GM19463 (cell line): ENCODE results near the gene ERCC6.
A peak's percentile ranks its signal among the peaks of the same experiment; 100 is the strongest.

ENCODE experiments used
- ATAC-seq: cut with Tn5 transposase; IDR thresholded peaks from one replicate; pipeline ENCODE4 v1.9.1; 2021; ENCODE audit warnings: mild to moderate bottlenecking, moderate library complexity; ENCODE audit not compliant: unreplicated experiment

Gene ERCC6

DNA sequence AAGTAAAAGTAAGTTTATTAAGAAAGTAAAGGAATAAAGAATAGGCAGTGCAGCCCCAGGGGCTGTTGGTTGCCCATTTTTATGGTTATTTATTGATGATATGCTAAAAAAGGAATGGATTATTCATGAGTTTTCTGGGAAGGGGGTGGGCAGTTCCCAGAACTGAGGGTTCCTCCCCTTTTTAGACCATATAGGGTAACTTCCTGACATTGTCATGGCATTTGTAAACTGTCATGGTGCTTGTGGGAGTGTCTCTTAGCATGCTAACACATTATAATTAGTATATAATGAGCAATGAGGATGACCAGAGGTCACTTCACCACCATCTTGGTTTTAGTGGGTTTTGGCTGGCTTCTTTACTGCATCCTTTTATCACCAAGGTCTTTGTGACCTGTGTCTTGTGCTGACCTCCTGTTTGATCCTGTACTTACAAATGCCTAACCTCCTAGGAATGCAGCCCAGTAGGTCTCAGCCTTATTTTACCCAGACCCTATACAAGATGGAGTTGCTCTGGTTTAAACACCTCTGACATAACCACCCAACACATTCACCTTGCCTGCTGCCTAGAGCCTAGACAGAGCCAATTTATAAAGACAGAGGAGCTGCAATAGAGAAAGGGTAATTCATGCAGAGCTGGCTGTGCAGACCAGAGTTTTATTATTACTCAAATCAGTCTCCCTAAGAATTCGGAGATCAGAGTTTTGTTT is 10.9 kb upstream of the ERCC6 start:
- no peak for ATAC-seq

DNA sequence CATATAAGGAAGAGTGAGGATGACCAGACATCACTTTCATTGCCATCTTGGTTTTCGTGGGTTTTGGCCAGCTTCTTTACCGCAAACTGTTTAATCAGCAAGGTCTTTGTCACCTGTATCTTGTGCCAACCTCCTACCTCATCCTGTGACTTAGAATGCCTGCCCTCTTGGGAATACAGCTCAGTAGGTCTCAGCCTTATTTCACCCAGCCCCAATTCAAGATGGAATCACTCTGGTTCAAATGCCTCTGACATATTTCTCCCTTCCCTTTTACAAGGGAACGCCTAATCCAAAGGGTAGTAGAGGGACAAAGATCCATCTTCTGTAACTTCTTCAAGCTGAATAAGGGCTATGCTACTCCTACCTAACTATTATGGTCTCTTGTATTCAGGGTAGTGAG is 4.7 kb upstream of the ERCC6 start:
- no peak for ATAC-seq

DNA sequence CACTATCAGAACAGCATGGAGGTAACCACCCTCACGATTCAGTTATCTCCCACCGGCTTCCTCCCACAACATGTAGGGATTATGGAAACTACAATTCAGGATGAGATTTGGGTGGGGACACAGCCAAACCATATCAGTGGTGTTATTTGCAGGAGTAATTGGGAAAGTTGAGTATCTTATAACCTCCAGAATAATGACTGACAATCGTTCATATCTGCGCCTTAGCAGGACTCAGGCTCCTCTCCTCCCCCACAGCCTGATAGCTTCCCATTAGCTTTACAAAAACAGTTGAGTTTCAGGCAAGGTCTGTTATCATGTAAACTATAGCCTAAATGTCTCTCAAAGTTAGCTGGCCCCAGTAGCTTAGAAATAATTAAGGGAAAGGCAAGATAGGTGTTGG is 3.4 kb upstream of the ERCC6 start:
- ATAC-seq, result no peak

DNA sequence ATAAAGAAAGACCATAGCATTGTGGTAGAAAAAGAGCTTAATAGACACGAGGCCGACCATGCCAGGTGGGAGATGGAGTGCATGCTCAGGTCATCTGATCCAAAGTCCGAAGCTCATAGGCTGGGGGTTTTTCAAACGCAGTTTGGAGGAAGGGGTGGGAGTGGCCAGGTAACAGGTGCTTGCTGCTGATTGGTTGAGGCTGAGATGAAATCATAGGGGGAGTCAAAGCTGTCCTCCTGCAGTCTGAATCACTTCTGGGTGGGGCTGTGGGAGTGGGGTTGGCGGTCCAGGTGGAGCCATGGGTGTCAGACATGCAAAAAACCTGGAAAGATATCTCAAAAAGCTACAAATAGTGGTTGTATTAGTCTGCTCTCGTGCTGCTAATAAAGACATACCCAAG is 2.8 kb upstream of the ERCC6 start:
- no peak for ATAC-seq

DNA sequence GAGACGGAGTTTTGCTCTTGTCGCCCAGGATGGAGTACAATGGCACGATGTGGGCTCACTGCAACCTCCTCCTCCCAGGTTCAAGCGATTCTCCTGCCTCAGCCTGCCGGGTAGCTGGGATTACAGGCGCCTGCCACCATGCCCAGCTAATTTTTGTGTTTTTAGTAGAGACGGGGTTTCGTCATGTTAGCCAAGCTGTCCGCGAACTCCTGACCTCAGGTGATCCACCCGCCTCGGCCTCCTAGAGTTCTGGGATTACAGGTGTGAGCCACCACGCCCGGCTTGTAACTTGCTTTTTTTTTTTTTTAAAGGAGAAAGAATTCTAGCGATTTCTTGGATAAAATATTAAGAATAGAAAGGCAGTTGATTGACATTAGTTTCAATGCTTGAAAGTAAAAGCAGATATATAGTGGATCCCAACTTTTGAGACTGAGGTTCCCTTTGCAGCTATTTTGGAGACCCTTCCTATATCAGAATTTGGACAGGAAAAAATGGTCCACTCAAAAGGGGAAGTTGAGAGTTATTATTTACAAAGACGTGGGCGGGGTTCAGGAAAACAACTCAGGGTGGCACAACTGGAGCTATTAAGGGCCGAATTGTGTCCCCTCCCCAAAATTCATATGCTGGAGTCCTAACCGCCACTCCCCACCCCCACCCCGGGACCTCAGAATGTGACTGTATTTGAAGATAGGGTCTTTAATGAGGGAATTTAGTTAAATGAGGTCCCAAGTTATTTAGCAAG is 1.3 kb upstream of the ERCC6 start:
- no peak for ATAC-seq

DNA sequence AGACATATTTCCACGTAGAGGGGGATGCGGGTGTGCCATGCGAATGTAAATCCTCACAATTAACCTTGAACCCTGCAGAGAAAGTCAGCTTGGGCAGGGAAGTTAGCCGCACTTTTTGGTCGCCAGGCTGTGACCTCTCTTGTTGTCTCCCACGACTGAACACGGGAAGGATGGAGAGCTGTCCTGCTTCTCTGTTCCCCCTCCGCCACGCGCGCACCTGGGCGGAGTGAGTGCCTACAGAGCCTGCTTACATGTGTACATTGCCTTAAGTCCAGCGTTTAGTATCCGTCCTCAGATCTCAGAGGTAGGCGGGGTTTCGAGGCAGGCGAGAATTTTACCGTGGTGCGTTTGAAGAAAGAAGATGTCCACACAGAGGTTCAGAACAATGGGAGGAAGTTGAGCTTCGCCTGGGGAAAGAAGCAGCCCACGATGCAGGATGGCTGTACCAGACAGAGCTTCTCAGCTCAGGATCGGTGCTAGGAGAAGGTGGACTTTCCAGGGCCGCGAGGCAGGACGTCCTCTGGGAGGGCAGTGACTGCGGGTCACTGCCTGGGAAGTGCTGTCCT is 482 bp upstream of the ERCC6 start:
- ATAC-seq, result peak; percentile 6

DNA sequence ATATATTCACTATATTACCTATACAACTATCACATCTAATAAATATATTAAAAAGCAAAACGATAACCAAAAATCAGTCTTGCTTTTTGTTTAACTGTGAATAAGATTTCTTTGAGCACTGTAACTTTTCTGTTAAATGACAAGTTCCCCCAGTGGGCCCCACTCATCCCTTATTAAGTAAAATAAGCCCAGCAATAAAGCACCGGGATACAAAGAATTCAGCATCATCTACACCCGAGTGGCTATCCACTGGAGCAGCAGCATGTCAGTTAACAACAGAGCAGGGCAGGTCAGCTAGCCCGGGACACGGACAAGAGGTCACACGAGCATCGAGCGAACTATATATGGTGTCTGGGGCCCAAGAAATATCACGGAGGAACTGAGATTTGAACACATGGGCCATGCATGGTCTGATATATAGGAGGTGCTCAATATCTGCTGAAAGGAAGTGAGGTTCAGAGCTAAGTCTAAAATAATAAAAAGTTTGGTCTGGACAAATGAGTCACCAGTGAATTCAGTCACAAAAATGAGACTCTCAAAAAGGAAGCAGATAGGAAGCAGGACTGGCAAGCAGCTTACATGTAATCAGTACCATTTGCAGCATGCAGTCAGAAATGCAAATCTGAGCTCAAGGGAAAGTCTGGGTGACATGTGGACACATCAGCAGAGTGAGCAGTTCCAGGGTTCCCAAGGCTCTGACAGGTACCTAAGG is 4.1 kb downstream of the ERCC6 start:
- peak; percentile 38 for ATAC-seq

DNA sequence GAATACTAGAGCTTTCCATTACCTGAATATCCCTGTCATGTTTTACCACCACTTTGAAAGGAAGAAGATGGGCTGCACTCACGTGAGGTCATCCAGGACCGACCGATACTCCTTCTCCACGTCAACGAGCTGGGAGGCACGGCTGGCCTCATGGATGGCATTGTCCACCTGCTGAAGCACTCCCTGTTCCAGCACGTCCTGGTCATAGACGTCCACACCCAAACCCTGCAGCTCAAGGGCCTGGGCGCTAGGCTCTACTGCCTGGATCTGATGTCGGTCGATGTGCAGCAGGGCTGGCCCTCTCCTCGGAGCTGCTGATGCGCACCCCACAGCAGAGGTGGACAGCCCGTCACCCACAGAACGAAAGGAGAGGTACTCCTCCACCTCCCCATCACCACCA is 6.5 kb downstream of the ERCC6 start:
- no peak for ATAC-seq

DNA sequence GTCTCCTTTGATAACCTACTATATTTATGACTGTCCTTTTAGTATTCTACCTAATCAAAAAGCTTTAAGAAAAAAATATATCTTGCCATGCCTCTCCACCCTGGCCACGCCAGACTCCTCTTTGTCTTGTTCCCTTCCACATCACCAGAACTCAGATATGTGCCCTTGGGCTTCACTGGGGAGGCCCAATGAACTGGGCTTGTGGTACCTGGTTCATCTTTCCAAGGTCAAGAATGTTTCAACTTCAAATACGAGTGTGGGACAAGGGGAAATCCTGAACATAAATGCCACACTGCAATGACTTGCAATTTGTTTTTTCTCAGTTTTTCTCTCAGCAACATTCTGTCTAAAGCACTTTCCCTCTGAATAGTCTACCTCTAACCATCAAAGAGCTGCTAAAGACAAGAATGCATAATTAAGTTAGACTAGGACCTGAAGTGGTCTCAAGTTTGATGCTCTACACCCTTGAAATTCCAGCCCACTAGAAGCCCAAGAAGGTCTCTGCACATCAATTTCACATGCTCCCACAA is 9.9 kb downstream of the ERCC6 start:
- ATAC-seq, result no peak

DNA sequence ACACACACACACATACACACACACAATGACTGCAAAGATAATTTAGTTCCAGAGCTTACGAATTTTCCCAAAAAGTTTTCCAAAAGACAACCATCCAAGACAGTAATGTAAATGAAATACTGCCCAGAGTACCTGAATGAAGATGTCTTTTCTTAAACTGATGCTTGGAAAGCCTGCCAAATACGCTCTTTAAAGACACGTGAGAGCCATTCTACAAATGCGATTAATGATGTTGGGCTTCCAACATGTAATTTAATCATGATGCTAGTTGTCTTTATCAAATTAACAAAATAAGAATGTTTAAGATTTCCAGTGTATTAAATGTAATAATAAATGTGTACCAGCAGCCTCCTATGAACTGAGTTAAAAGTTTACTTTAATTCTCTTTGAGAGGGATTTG is 11.1 kb downstream of the ERCC6 start:
- no peak for ATAC-seq

DNA sequence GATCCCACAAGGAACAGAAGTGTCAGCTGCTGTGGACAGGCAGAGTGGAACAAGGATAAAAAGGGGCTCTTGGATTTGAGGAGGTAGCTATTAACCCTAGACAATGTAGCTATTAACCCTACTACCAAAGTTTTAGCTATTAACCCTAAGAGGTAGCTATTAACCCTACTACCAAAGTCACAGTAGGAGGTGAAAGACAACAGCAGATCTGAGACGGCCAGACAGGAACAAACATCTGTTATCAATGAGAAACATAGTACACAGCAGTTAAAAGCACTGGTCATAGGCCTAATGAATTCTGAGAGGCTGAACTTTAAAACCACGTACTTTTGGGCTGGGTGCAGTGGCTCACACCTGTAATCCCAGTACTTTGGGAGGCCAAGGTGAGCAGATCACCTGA is 11.9 kb downstream of the ERCC6 start:
- ATAC-seq, result no peak

DNA sequence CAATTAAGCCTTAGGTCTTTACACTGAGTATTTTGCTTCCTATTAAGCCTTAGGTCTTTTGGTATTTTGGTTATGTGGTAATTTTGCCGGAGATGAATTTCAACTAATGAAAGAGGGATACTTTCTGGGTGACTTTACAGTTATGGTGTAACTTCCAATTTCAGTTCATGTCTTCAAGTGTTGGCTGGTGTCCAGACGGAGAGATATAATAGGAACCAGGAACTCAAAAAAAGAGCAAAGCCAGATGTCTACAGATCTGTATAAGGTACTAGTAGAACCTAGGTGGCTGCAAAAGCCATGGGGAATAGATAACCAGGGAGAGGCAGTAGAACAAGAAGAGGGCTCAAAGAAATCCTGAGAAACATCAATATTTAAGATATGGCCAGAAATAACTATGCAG is 12.3 kb downstream of the ERCC6 start:
- ATAC-seq, result no peak

DNA sequence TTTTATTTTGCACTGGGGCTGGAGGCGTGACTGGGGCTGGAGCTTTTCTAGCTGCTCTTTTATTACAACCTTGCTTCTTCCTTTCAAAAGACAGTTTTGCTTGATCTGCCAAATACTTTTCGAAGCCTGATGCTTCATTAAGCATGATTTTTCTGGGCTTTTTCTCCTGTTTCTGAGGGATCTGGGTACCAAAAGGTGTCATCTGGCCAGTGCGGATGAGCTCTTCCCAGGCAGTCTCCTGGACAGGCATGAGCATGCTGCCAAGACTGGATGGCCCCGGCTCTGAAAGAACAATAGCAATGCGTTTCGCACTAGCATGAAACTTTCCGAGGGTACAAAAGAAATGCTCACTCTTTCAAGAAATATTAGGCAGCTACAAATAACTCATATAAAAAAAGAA is 14.4 kb downstream of the ERCC6 start:
- ATAC-seq, result no peak

DNA sequence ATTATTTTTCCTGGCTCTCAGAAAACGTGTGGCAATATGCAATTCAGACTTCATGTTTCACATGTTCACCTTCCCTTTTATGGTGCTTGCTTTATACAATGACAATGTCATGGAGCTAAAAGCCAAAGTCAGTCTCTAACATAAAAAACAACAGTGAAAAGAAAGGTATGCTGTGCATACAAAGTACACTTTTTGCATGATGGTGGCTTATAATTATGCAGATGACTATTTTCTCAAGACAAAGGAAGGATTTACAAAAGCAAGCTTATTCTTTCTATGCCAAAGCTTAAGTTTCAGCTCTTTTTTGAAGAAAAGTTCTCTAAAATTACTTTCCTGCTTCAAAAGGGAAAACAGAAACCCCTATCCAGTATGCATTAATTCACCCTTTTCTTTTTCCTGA is 15.6 kb downstream of the ERCC6 start:
- ATAC-seq, result no peak

DNA sequence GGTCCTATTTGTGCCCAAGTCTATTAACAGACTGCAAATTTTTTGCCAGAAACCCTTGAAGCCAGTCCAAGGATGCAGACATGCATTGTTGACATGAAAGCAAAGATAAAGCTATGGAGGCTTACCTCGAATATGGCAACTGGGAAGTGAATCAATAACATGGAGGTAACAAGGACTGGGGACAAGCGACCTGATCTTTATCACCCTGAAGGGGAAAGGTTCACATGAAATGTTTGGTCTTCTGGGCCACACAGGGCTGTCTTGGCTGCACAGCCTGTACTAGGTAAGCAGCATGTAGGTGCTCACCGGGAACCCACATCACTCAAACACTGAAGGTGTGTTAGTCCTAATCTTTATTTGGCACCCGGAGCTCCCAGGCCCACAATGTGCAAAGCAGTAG is 17.9 kb downstream of the ERCC6 start:
- no peak for ATAC-seq

DNA sequence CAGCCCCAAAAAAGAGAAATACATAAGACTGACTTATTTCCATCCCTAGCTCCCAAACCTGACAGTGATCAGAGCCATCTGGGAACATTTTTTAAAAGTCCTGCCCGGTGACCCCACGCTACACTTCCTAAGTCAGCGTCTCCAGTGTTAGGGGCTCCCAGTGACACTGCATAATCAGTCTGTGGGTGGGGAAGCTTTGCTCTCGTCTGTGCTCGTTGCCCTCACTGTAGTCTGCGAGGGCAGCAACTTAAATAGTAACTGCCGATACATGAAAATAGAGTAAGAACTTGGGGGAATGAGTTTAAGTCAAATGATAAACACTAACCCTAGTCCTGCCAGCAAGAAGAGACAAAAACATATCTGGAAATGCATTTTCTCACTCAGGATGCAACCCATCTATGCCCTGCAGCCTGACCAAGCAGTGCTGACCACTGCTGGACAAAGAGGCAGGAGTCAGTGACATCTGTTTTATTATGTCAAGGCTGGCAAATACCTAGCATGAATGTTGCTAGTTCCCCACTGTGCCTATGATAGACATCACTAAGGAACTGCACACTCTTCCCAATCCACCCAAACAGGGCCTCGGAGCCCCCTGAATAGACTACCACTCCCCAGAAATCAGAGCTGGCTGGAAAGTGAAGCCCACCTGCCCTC is 18.7 kb downstream of the ERCC6 start:
- no peak for ATAC-seq

DNA sequence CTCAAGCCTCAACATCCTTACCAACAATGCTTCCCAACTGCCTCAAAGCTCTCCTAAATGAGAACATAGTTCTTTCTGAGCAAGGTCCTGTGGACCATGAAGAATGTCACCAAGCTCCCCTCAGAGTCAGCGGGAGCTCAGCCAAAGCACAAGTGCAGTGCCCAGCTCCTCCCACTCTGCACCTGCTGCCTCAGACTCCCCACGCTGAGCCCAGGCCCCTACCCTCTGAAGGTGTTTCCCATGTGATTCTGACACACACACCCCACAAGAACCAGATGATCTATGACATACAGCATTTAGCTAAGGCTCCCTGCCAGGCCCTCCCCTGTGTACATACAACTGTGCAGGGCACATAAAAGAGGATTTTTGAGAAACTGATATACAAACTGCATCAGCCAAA is 19.2 kb downstream of the ERCC6 start:
- ATAC-seq, result no peak

DNA sequence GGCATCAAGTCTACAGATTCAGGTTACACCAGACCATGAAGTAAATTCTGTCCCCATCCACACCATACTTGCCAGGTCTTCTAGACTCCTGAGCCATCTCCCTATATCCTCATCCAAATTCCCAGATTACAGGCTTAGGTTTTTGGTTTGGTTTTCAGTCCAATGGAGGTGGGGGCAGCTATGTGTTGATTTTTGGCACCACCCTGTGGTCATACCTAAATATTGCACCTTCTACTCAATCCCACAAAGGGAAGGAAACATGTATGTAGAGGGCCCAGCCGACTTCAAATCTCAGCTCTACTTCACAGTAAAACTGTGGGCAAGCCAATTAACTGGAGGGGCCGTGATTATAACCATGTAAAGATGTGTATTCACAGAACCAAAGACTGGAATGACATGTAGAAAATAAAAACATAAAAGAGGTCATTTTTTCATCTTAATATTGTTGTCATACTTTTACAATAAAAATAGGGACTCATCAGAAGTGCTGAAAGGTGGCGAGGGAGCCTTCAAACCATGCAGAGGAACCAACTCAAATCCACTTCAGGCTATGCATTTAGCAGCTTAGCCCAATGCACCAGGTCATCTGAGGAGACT is 19.8 kb downstream of the ERCC6 start:
- no peak for ATAC-seq

DNA sequence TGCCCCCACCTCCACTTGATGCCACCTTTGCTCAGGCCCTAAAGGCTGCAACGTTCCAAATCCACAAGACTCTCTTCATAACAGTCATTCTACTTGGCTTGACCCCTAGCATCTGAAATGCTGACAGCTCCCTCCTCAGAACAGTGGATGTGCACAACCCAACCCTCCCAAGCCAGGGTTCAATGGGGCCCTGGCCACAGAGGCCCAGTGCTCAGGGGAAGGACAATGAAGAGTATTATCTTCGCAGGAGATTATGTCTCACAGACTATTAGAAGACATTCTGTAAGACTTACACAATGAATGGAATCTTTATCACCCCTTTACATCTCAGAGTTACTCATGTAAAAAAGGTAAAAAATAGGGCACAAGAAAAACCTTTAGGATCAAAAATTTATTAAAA is 20.4 kb downstream of the ERCC6 start:
- no peak for ATAC-seq

DNA sequence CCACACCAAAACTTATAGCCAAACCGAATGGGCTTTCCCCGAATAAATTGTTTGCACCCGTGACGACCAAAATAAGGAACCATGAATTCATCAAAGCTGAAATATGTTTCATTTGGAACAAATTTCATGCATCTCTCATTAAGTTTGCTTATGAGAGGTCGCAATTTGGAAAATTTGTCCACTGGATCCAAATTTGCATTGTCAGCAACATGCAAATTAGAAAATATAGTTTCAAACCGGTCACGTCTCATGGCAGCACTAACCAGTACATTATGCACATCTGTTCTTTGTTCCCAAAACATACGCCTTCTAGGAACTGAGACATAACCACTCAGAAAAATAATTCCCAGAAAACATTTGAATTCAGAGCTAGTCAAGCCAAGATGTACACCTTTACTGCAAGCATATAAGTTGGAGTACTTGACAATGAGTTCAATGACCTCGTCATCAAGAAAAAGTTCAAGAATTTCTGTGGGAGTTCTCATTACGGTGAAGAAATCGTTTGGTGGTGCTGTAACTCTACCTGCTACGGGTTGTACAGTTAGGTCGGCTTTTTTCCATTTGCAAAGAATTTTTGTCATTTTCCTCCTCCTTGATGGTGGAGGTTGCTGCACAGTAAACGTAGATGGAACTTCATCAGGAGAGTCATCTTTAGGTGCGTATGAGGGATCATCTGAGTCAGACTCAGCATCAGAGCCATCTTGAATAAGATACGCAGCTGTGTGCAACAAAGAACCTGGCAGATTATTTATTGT is 22.5 kb downstream of the ERCC6 start:
- ATAC-seq, result no peak
